ENCODE measurements around the gene USP17L27.
"Not testable (repeated sequence)": the region's sequence is repeated elsewhere in the genome, so short reads cannot be mapped to it uniquely, and the experiment has no call there.

Gene USP17L27, protein sequence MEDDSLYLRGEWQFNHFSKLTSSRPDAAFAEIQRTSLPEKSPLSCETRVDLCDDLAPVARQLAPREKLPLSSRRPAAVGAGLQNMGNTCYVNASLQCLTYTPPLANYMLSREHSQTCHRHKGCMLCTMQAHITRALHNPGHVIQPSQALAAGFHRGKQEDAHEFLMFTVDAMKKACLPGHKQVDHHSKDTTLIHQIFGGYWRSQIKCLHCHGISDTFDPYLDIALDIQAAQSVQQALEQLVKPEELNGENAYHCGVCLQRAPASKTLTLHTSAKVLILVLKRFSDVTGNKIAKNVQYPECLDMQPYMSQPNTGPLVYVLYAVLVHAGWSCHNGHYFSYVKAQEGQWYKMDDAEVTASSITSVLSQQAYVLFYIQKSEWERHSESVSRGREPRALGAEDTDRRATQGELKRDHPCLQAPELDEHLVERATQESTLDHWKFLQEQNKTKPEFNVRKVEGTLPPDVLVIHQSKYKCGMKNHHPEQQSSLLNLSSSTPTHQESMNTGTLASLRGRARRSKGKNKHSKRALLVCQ

GRCh38 chr4:9343848-9344247 is at the start of gene USP17L27:
USP17L27 (plus strand) TSS chr4:9344148; CDS start chr4:9344148, 0 bp downstream.
- H3K4me3 ChIP-seq; H3K36me3 ChIP-seq; DNase-seq; H3K27me3 ChIP-seq; H3K4me1 ChIP-seq; H3K27ac ChIP-seq; H3K9me3 ChIP-seq; intact Hi-C loops (cut with DNase I; ENCODE audit: low total_unique reads): not testable (repeated sequence)

DNA sequence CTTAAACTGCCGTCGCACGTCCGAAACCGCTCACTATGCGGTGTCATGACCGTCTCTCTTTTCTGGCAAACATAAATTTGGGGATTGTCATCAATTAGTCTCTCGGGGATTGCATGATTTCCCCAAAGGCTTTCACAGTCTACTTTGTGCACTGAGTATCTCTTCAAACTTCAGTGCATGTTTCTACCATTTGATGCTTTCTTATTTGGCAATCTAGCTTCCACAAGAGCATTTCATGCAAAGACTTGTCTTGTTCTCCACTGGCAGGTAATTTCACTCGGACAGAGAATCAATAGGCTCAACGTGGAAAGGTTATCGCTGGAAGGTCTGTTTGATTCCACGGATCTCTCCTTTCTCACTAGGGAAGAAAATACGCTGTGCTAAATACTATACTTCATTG is 19.8 kb upstream of the USP17L27 start:
- H3K9me3 ChIP-seq; H3K4me3 ChIP-seq; H3K27ac ChIP-seq; intact Hi-C loops (cut with DNase I; ENCODE audit: low total_unique reads); DNase-seq; H3K36me3 ChIP-seq; H3K4me1 ChIP-seq; H3K27me3 ChIP-seq: not testable (repeated sequence)

DNA sequence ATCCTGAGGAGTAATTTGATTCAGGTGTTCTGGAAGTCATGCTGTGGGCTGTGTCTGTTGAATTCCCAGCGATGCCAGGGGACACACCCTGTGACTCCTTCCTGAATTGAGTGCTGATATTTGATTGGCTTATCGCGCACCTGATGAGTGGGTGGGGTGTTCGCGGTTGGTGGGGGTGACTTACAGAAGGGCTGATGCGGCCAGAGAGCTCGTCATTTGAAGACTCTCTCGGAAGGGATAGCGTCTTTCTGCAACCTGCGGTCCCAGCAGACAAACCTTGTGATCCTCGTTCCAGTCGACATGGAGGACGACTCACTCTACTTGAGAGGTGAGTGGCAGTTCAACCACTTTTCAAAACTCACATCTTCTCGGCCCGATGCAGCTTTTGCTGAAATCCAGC is 19.1 kb upstream of the USP17L27 start, which contains the start of gene USP17L24:
TSS of gene USP17L24 (plus strand) at position 301 of the 400 bp plus-strand sequence. CDS start at position 301, 0 bp downstream.
- H3K27ac ChIP-seq; H3K9me3 ChIP-seq; H3K4me3 ChIP-seq; intact Hi-C loops (cut with DNase I; ENCODE audit: low total_unique reads); H3K36me3 ChIP-seq; DNase-seq; H3K27me3 ChIP-seq; H3K4me1 ChIP-seq: not testable (repeated sequence)

- H3K4me3 ChIP-seq; H3K27ac ChIP-seq; H3K27me3 ChIP-seq; H3K4me1 ChIP-seq; H3K36me3 ChIP-seq; H3K9me3 ChIP-seq; DNase-seq; intact Hi-C loops (cut with DNase I; ENCODE audit: low total_unique reads): not testable (repeated sequence)
Measured at GRCh38 chr4:9329611-9330010, 14.3 kb upstream of the USP17L27 start, which contains the start of gene USP17L25. USP17L25 (plus strand) TSS chr4:9329911; CDS start chr4:9329911, 0 bp downstream.

DNA sequence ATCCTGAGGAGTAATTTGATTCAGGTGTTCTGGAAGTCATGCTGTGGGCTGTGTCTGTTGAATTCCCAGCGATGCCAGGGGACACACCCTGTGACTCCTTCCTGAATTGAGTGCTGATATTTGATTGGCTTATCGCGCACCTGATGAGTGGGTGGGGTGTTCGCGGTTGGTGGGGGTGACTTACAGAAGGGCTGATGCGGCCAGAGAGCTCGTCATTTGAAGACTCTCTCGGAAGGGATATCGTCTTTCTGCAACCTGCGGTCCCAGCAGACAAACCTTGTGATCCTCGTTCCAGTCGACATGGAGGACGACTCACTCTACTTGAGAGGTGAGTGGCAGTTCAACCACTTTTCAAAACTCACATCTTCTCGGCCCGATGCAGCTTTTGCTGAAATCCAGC is 9.6 kb upstream of the USP17L27 start, which contains the start of gene USP17L26:
TSS of gene USP17L26 (plus strand) at position 301 of the 400 bp plus-strand sequence. CDS start at position 301, 0 bp downstream.
- H3K36me3 ChIP-seq; intact Hi-C loops (cut with DNase I; ENCODE audit: low total_unique reads); H3K27ac ChIP-seq; DNase-seq; H3K4me3 ChIP-seq; H3K27me3 ChIP-seq; H3K4me1 ChIP-seq; H3K9me3 ChIP-seq: not testable (repeated sequence)

GRCh38 chr4:9339103-9339502 is 4.8 kb upstream of the USP17L27 start, which contains the start of gene USP17L5:
USP17L5 (plus strand) TSS chr4:9339403; CDS start chr4:9339403, 0 bp downstream.
- intact Hi-C loops (cut with DNase I; ENCODE audit: low total_unique reads); DNase-seq; H3K4me3 ChIP-seq; H3K9me3 ChIP-seq; H3K27ac ChIP-seq; H3K36me3 ChIP-seq; H3K27me3 ChIP-seq; H3K4me1 ChIP-seq: not testable (repeated sequence)

DNA sequence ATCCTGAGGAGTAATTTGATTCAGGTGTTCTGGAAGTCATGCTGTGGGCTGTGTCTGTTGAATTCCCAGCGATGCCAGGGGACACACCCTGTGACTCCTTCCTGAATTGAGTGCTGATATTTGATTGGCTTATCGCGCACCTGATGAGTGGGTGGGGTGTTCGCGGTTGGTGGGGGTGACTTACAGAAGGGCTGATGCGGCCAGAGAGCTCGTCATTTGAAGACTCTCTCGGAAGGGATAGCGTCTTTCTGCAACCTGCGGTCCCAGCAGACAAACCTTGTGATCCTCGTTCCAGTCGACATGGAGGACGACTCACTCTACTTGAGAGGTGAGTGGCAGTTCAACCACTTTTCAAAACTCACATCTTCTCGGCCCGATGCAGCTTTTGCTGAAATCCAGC is 4.6 kb downstream of the USP17L27 start, which contains the start of gene USP17L28:
TSS of gene USP17L28 (plus strand) at position 301 of the 400 bp plus-strand sequence. CDS start at position 301, 0 bp downstream.
- H3K27me3 ChIP-seq; H3K36me3 ChIP-seq; DNase-seq; intact Hi-C loops (cut with DNase I; ENCODE audit: low total_unique reads); H3K9me3 ChIP-seq; H3K4me3 ChIP-seq; H3K27ac ChIP-seq; H3K4me1 ChIP-seq: not testable (repeated sequence)

- H3K27me3 ChIP-seq; intact Hi-C loops (cut with DNase I; ENCODE audit: low total_unique reads): not testable (repeated sequence)
Measured at GRCh38 chr4:9350866-9351265, 6.9 kb downstream of the USP17L27 start.

GRCh38 chr4:9353338-9353737 is 9.4 kb downstream of the USP17L27 start, which contains the start of gene USP17L29:
USP17L29 (plus strand) TSS chr4:9353638; CDS start chr4:9353638, 0 bp downstream.
- intact Hi-C loops (cut with DNase I; ENCODE audit: low total_unique reads); H3K9me3 ChIP-seq; DNase-seq: not testable (repeated sequence)

More at GRCh38 chr4:9350866-9351265, 6.9 kb downstream of the USP17L27 start:
- not testable (repeated sequence) for H3K9me3 ChIP-seq, H3K4me1 ChIP-seq, DNase-seq, H3K4me3 ChIP-seq, H3K36me3 ChIP-seq, H3K27ac ChIP-seq

DNA sequence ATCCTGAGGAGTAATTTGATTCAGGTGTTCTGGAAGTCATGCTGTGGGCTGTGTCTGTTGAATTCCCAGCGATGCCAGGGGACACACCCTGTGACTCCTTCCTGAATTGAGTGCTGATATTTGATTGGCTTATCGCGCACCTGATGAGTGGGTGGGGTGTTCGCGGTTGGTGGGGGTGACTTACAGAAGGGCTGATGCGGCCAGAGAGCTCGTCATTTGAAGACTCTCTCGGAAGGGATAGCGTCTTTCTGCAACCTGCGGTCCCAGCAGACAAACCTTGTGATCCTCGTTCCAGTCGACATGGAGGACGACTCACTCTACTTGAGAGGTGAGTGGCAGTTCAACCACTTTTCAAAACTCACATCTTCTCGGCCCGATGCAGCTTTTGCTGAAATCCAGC is 18.9 kb downstream of the USP17L27 start, which contains the start of gene USP17L30:
TSS of gene USP17L30 (plus strand) at position 301 of the 400 bp plus-strand sequence. CDS start at position 301, 0 bp downstream.
- H3K4me3 ChIP-seq; H3K27me3 ChIP-seq; H3K9me3 ChIP-seq; DNase-seq; H3K36me3 ChIP-seq; intact Hi-C loops (cut with DNase I; ENCODE audit: low total_unique reads); H3K4me1 ChIP-seq; H3K27ac ChIP-seq: not testable (repeated sequence)

More at GRCh38 chr4:9353338-9353737, 9.4 kb downstream of the USP17L27 start, which contains the start of gene USP17L29:
- H3K4me3 ChIP-seq, H3K27ac ChIP-seq, H3K27me3 ChIP-seq, H3K4me1 ChIP-seq, H3K36me3 ChIP-seq: not testable (repeated sequence)

- H3K27ac ChIP-seq; H3K9me3 ChIP-seq; H3K4me3 ChIP-seq; H3K27me3 ChIP-seq; H3K4me1 ChIP-seq; H3K36me3 ChIP-seq; intact Hi-C loops (cut with DNase I; ENCODE audit: low total_unique reads); DNase-seq: not testable (repeated sequence)
Measured at GRCh38 chr4:9379881-9380280, 35.9 kb downstream of the USP17L27 start.

Measured in tibial artery (tissue), 4 donors.